ENCODE measurements around the gene ARRDC2.
"Not testable (repeated sequence)": the region's sequence is repeated elsewhere in the genome, so short reads cannot be mapped to it uniquely, and the experiment has no call there.

The ARRDC2 gene

DNA sequence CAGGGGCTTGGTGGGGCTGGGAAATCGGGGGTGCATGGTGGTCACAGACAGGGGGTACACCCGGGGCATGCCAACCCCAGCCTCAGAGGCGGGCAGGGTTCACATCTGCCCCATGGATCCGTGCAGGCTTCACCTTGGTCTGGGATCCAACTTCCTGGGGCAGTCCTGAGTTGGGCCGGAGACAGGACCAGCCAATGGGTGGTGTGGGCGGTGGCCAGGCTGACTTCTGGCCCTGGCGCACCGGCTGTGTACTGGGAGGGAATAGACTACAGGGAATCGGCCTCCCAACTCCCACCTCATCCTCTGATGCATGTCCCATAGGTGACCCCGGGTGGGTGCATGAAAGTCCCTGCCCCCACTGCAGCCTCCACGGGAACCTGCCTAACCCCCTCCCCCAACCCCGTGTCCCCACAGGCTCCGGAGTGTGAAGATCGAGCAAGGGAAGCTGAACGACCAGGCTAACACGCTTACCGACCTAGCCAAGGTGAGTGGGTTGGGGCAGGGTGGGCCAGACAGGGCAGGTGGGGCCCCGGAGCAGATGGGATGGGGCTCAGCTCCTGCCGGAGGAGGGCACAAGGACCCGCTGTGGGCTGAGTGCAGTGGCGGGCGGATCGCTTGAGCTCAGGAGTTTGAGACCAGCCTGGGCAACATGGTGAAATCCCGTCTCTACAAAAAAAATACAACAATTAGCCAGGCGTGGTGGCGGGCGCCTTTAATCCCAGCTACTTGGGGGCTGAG lies 14.7 kb upstream of the ARRDC2 start:
- DNase-seq = no peak

DNA sequence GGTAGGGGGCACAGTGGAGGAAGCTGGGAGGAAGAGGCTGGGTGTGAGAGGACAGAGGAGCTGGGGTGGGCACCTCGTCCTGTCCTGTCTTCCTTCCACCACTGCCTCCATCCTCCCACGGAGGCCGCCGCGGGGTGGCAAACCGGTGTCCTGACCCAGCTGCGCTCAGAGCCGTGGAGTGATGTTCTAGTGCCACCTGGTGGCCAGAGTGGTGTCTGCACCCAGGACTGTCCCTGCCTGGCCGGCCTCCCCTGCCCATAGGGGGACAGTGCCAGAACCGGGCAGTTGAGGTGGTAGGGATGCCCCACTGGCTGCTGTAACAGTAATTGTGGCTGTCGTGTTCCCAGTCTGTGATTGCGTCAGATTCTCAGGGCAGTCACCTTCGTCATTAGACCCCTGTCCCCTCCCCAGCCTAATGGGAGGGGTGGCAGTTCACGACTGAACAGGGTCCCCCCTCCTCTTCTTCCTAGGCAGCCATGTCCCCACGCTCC lies 11.1 kb upstream of the ARRDC2 start:
- peak; percentile 76 for DNase-seq

DNA sequence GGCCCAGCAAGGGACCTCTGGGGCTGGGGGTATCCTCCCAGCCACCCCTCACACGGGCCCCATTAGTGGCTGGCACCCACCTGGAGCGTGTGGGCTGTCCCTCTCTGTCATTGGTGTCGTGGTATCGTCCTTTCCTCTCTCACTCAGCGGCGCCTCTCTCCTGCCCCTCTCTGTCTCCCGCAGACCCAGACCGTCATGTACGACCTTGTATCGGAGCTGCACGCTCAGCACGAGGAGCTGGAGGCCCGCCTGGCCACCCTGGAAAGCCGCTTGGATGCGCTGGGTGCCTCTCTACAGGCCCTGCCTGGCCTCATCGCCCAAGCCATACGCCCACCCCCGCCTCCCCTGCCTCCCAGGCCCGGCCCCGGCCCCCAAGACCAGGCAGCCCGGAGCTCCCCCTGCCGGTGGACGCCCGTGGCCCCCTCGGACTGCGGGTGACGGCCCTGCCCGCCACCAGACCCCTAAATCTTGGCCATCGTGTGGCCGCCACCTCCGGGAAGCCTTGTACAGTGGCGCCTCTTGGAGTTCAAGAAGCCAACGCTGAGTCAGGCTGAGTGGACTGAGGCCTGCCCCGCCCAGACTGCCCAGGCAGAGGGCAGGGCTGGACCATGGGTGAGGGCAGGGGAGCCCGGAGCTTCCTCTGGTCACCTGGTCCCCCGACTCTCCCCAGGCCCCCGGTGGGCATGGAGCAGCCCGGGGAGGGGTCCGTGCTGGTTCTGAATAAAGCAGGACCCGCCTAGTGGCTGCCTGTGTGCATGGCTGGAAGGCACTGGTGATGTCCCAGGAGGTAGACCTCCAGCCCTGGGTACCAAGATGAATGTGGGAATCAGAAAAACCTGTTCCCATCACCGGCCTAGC lies 9.8 kb upstream of the ARRDC2 start:
- no peak for DNase-seq

GRCh38 chr19:17998827-17999150 lies 9.2 kb upstream of the ARRDC2 start:
- no peak for DNase-seq

GRCh38 chr19:17999684-18000479 lies 8.1 kb upstream of the ARRDC2 start:
- no peak for DNase-seq

- DNase-seq = no peak
Measured at GRCh38 chr19:18000480-18000914, 7.5 kb upstream of the ARRDC2 start.

DNA sequence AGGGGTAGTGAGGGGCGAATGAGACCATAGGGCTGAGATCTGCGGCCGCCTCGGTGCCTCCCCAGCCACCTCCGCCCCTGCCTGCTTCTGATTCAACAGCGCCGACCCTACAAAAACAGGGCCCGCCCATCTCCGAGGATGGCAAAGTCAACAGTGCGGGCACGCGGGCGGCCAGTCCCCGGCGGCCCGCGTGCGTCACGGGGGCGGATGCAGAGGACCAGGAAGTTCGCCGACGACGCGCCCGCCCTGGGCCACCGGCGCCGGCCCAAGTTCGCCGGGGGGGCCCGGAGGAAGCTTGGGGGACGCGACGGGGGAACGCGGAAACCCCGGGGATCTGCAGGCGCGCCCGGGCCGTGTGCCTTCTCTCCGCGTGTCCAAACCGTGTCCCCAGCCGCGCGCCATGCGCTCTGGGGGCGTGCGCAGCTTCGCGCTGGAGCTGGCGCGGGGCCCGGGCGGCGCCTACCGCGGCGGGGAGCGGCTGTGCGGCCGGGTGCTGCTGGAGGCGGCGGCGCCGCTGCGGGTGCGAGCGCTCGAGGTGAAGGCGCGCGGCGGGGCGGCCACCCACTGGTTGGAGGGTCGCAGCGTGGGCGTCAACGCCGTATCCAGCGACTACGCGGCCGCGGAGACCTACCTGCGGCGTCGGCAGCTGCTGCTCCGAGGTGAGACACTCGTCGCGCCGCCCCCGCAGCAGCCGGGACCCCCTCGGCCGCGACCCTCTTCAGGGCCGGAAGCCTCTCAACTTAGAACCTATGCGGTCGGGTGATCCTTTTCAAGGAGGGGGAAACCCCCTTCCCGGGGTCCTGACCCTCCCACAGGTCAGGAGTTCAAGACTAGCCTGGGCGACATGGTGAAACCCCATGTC lies 6.8 kb upstream of the ARRDC2 start:
- peak; percentile 90 for DNase-seq

DNA sequence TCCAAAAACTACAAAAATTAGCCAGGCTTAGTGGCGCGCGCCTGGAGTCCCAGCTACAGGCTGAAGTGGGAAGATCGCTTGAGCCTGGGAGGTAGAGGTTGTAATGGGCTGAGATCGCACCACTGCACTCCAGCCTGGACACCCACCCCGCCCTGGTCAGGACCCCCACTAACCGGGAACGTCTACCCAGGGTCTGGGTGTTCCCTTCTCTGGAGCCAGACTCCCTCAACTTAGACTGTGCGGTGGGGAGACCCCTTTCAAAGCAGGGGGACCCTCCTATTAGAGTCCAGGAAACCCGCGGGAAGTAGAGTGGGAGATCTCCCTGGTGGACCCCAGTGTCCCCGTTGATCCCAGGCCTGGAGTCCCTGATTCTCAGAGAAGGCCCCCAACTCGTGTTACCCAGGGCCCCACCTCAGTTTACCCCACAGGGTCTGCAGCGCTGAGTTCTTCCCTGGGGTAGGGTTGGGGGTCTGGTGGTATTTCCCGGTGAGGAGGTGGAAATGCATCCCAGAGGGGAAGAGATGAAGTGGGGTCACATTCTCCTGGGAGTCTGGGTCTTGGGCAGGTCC lies 6.1 kb upstream of the ARRDC2 start:
- DNase-seq = no peak

- DNase-seq = no peak
Measured at GRCh38 chr19:18002347-18002850, 5.6 kb upstream of the ARRDC2 start.

GRCh38 chr19:18005750-18006149 lies 2.2 kb upstream of the ARRDC2 start:
- not testable (repeated sequence) for DNase-seq

- DNase-seq = peak; percentile 73
Measured at GRCh38 chr19:18007044-18007916, 690 bp upstream of the ARRDC2 start.

DNA sequence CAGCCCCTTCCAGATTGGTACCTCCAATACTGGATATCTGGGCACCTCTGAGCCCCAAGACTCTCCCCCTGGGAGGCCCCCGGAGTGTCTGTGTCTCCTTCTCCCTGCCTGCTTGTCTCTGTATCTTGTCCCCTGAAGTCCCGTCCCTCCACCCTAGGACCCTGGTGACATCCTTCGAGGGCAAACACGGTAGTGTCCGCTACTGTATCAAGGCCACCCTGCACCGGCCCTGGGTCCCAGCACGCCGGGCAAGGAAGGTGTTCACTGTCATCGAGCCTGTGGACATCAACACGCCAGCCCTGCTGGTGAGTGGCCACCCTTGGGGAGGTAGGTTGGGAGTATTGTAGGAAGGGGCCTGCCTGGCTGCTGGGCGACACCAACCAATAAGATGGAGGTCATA lies 844 bp downstream of the ARRDC2 start:
- no peak for DNase-seq

GRCh38 chr19:18009412-18010066 lies 1.6 kb downstream of the ARRDC2 start:
- DNase-seq = no peak

DNA sequence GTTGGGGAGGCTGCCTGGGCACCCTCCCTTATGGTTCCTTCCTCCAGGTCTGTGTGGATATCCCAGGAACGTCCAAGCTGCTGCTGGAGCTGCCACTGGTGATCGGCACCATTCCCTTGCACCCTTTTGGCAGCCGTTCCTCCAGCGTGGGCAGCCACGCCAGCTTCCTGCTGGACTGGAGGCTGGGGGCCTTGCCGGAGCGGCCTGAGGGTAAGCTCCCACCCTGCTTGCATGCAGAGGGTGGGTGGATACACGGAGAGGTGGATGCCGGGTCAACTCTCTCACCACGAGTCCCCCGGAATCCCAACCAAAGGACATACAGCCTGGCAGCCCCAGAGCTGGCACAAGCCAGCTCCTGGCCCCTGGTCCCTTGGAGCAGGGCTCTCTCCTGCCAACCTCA lies 2.2 kb downstream of the ARRDC2 start:
- no peak for DNase-seq

DNA sequence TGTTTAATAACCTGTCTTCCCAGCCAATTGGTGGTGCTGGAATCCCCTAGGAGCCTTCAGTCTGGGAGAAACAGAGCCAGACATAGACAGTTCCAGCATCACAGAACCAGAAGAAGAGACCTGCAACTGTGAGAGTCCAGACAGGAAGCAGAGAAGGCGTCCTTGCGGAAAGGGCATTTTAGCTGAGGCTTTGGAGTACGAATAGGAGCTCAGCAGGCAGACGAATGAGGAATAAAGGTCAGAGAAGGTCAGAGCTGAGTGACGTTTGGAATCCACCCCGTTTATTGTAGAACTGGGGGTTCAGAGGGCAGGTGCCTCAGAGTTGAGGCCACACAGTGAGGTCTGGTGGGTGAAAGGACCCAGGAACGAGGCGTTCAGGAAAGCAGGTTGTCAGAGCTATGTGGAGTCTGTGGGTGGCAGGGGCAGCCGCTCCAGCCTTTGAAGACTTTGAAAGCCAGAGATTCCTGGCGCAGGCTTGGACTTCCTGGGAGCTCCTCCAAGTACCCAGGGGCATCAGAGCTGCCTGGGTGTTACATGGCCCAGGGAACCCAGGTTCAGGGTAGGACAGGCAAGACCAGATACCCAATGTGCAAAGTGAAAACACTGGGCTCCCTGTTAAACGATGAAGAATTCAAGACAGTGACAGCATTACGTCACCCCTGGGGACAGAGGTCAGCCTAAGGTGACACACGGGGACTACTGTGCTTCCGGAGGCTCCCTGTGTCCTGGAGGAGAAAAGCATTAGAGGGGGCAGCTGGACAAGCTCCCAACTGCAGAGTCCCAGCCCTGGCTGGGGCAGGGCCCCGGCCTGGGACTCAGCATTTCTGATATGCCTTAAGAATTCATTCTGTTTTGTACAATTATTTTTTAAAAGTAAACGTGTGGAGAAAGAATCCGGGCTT lies 5.5 kb downstream of the ARRDC2 start:
- no peak for DNase-seq

- DNase-seq = peak; percentile 46
Measured at GRCh38 chr19:18014197-18014596, 6.2 kb downstream of the ARRDC2 start.

DNA sequence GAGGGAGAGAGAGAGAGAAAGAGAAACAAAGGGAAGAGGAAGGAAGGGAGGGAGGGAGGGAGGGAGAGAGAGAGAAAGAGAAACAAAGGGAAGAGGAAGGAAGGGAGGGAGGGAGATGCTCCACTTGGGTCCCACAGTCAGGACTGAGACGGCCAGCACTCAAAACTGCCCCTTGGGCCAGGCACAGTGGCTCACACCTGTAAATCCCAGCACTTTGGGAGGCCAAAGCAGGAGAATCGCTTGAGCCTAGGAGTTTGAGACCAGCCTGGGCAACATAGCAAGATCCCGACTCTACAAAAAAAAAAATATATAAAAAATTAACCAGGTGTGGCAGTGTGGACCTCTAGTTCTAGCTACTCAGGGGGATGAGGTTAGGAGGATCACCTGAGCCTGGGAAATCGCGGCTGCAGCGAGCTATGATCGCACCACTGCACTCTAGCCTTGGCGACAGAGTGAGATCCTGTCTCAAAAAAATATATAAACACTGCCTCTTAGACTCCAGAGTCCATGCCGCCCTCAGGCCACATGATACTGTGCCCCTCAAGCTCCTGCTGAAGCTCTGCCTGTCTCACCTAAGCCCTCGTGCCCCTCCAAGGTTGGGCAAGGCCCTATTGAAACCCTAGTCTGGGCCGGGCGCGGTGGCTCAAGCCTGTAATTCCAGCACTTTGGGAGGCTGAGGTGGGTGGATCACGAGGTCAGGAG lies 8.4 kb downstream of the ARRDC2 start:
- no peak for DNase-seq
